Renal pelvis (tissue), 4 donors: ENCODE results near the gene PTGFR. TPM values are rescaled to one million over a fixed set of nuclear protein-coding genes. Genes with fewer than 3 reads are reported as not detected.

Experiments used
- DNase-seq: peaks from one replicate; pipeline ENCODE4 v3.0.0-alpha.2; 2013
- polyA plus RNA-seq, 3 donors: library from polyadenylated mRNA; unstranded; fragments of 120-200 nt; gene quantifications; one replicate each; pipeline ENCODE4 v1.2.1, GENCODE V29; 2013; ENCODE audit not compliant: insufficient read length in 3 of 3

PTGFR gene
- polyA plus RNA-seq, 3 donors = 0.08 to 0.19 (median 0.16) TPM

GRCh38 chr1:78520216-78520615 lies 29.4 kb downstream of the PTGFR start:
- DNase-seq = no peak

GRCh38 chr1:78520843-78521242 lies 30.1 kb downstream of the PTGFR start:
- DNase-seq = no peak

GRCh38 chr1:78522136-78522535 lies 31.4 kb downstream of the PTGFR start:
- DNase-seq = no peak

- no peak for DNase-seq
Observed at GRCh38 chr1:78526496-78526895, 35.7 kb downstream of the PTGFR start.

- DNase-seq = no peak
Observed at GRCh38 chr1:78527706-78528105, 36.9 kb downstream of the PTGFR start.

GRCh38 chr1:78533527-78533926 lies 42.8 kb downstream of the PTGFR start:
- no peak for DNase-seq

- DNase-seq = no peak
Observed at GRCh38 chr1:78535286-78535685, 44.5 kb downstream of the PTGFR start.

GRCh38 chr1:78536427-78536826 lies 45.7 kb downstream of the PTGFR start:
- no peak for DNase-seq

GRCh38 chr1:78540048-78540447 lies 49.3 kb downstream of the PTGFR start:
- DNase-seq = no peak

GRCh38 chr1:78541479-78541878 lies 50.7 kb downstream of the PTGFR start:
- DNase-seq = no peak

GRCh38 chr1:78543941-78544643 lies 53.3 kb downstream of the PTGFR start:
- DNase-seq = no peak

GRCh38 chr1:78547081-78547480 lies 56.3 kb downstream of the PTGFR start:
- no peak for DNase-seq

- DNase-seq = no peak
Observed at GRCh38 chr1:78549331-78549730, 58.6 kb downstream of the PTGFR start.

GRCh38 chr1:78549891-78550290 lies 59.1 kb downstream of the PTGFR start:
- no peak for DNase-seq

- DNase-seq = no peak
Observed at GRCh38 chr1:78553859-78554258, 63.1 kb downstream of the PTGFR start.

- no peak for DNase-seq
Observed at GRCh38 chr1:78554840-78555239, 64.1 kb downstream of the PTGFR start.

GRCh38 chr1:78559680-78560079 lies 68.9 kb downstream of the PTGFR start:
- DNase-seq = no peak

- no peak for DNase-seq
Observed at GRCh38 chr1:78560811-78561210, 70.0 kb downstream of the PTGFR start.

GRCh38 chr1:78561856-78562255 lies 71.1 kb downstream of the PTGFR start:
- no peak for DNase-seq

- no peak for DNase-seq
Observed at GRCh38 chr1:78565393-78565792, 74.6 kb downstream of the PTGFR start.

GRCh38 chr1:78570539-78570938 lies 79.8 kb downstream of the PTGFR start:
- DNase-seq = no peak

GRCh38 chr1:78577257-78578100 lies 86.7 kb downstream of the PTGFR start:
- no peak for DNase-seq

GRCh38 chr1:78586572-78586971 lies 95.8 kb downstream of the PTGFR start:
- no peak for DNase-seq
